Measurements from ENCODE around the gene SLC25A21. TPM values are rescaled to one million over a fixed set of nuclear protein-coding genes. Genes with fewer than 3 reads are reported as not detected.

The SLC25A21 gene
- total and polyA plus RNA-seq, 10 of the 15 experiments (the other 5 are each of a cell fraction or from before 2014, with no cell fraction given), result 0.06 to 0.72 (median 0.17) TPM; not detected in 3

- TF ChIP-seq CHD1 (IDR thresholded peaks at IDR 0.05; ENCODE audit: low read depth, low read length) (no peak), NBN (IDR thresholded peaks at IDR 0.05) (no peak), MTA2 (IDR thresholded peaks at IDR 0.05; ENCODE audit: low read depth) (peak; percentile 36; the same call in 1 of the 2 replicates), POLR2AphosphoS2 (IDR thresholded peaks at IDR 0.05; ENCODE audit: low read depth, low read length) (no peak), ZNF622 (IDR thresholded peaks at IDR 0.05) (no peak), IKZF2 (IDR thresholded peaks at IDR 0.05) (peak; percentile 27 to 48; a peak in 2 of 4 replicates)
- no peak overlapping the region for H3K27ac ChIP-seq (ENCODE audit: control insufficient read depth, insufficient read depth)
- no peaks in the 10 kb centered on the region for H3K36me3 ChIP-seq (ENCODE audit: control insufficient read depth in 2 of 2, insufficient read depth in 2 of 2, low read length in 1 of 2)
- FAIRE-seq (no peak), ATAC-seq (peak; percentile 24; the same call in 2 of the 3 replicates), DNase-seq (ENCODE audit: low read depth, low spot score) (no peak)
- no peaks in the 10 kb centered on the region for H3K4me1 ChIP-seq (ENCODE audit: control insufficient read depth, insufficient read depth, low read length)
- H3K79me2 ChIP-seq (ENCODE audit: control insufficient read depth, insufficient read depth, low read length), result no peaks in the 10 kb centered on the region
- WGBS (ENCODE audit: insufficient coverage, insufficient replicate concordance, low lambda C conversion rate, missing lambda C conversion rate), result 5% methylated on average over 2 of the region's 2 CpGs
- RAD21 ChIA-PET (ENCODE audit: unreplicated experiment), result no interaction called here
- in situ Hi-C loops (cut with MboI), result no loop called here
- no peaks in the 10 kb centered on the region for H3K9me3 ChIP-seq (replicated peaks; ENCODE audit: control insufficient read depth, insufficient read depth, low read length)
- SMC1A ChIA-PET (ENCODE audit: uncharacterized antibody, unreplicated experiment), result interaction anchor here (0.9 to 1.0 kb wide), 2 partner anchors 8 to 11 kb away, joined by 3 read pairs; no protein-coding TSS in a partner anchor
- no peak overlapping the region for H3K4me3 ChIP-seq
- H2AFZ ChIP-seq (ENCODE audit: control insufficient read depth, low read depth, low read length), result no peak overlapping the region
- H3K9ac ChIP-seq (ENCODE audit: control insufficient read depth, insufficient read depth, low read length), result no peak overlapping the region
- no peaks in the 10 kb centered on the region for H4K20me1 ChIP-seq (ENCODE audit: control insufficient read depth, insufficient read depth)
- intact Hi-C loops (cut with micrococcal nuclease; ENCODE audit: unreplicated experiment), result no loop called here
- no TSS peak for BruUV-seq (replicated peaks)
- H3K27me3 ChIP-seq (replicated peaks in 1 of 2; ENCODE audit: control insufficient read depth in 2 of 2, insufficient read depth in 2 of 2, low read length in 1 of 2), result no peaks in the 10 kb centered on the region
- CTCF ChIA-PET, result no interaction called here
- no peak overlapping the region for H3K4me2 ChIP-seq (ENCODE audit: control insufficient read depth, insufficient read depth)
- POLR2A ChIA-PET, result no interaction called here
Measured at GRCh38 chr14:36879558-36879957, 292.8 kb downstream of the SLC25A21 start.

GRCh38 chr14:36874396-36875138 lies 297.8 kb downstream of the SLC25A21 start:
- intact Hi-C loops (cut with micrococcal nuclease; ENCODE audit: unreplicated experiment), result no loop called here
- Histone ChIP-seq H3K27me3 (replicated peaks in 1 of 2; ENCODE audit: control insufficient read depth in 2 of 2, insufficient read depth in 2 of 2, low read length in 1 of 2) (no peaks in the 10 kb centered on the region), H3K27ac (ENCODE audit: control insufficient read depth, insufficient read depth) (no peak overlapping the region), H3K9ac (ENCODE audit: control insufficient read depth, insufficient read depth, low read length) (no peak overlapping the region), H3K4me1 (ENCODE audit: control insufficient read depth, insufficient read depth, low read length) (no peaks in the 10 kb centered on the region), H3K36me3 (ENCODE audit: control insufficient read depth in 2 of 2, insufficient read depth in 2 of 2, low read length in 1 of 2) (no peaks in the 10 kb centered on the region), H4K20me1 (ENCODE audit: control insufficient read depth, insufficient read depth) (no peaks in the 10 kb centered on the region), H3K9me3 (replicated peaks; ENCODE audit: control insufficient read depth, insufficient read depth, low read length) (no peaks in the 10 kb centered on the region), H3K4me3 (no peak overlapping the region), H2AFZ (ENCODE audit: control insufficient read depth, low read depth, low read length) (no peak overlapping the region), H3K4me2 (ENCODE audit: control insufficient read depth, insufficient read depth) (no peak overlapping the region), H3K79me2 (ENCODE audit: control insufficient read depth, insufficient read depth, low read length) (no peaks in the 10 kb centered on the region)
- no peak for DNase-seq (ENCODE audit: low read depth, low spot score)
- no peak for ATAC-seq
- in situ Hi-C loops (cut with MboI), result no loop called here
- POLR2A ChIA-PET, result no interaction called here
- no TSS peak for BruUV-seq (replicated peaks)
- RAD21 ChIA-PET (ENCODE audit: unreplicated experiment), result no interaction called here
- SMC1A ChIA-PET (ENCODE audit: uncharacterized antibody, unreplicated experiment), result interaction anchor here (1.0 to 1.7 kb wide), 4 partner anchors 13 to 64 kb away, joined by 3 to 4 read pairs (median 4); no protein-coding TSS in a partner anchor
- FAIRE-seq, result no peak
- 7% methylated on average over 6 of the region's 6 CpGs for WGBS (ENCODE audit: insufficient coverage, insufficient replicate concordance, low lambda C conversion rate, missing lambda C conversion rate)
- CTCF ChIA-PET, result interaction anchor here (1.5 kb wide), 1 partner anchor 13 kb away, joined by 4 read pairs; no protein-coding TSS in a partner anchor
- TF ChIP-seq CREM (IDR thresholded peaks at IDR 0.05; ENCODE audit: low read depth) (no peak), ATF2 (IDR thresholded peaks at IDR 0.05; ENCODE audit: low read length) (no peak), EGR1 (IDR thresholded peaks at IDR 0.05; ENCODE audit: borderline replicate concordance in 1 of 2, low read depth in 2 of 2, low read length in 2 of 2) (no peak), ATF7 (IDR thresholded peaks at IDR 0.05; ENCODE audit: low read depth) (no peak), MTA2 (IDR thresholded peaks at IDR 0.05; ENCODE audit: low read depth) (no peak), YY1 (IDR thresholded peaks at IDR 0.05; ENCODE audit: low read depth, low read length) (no peak), FOXK2 (IDR thresholded peaks at IDR 0.05) (no peak), CBX3 (IDR thresholded peaks at IDR 0.05; ENCODE audit: borderline replicate concordance, low read depth) (no peak), JUNB (IDR thresholded peaks at IDR 0.05) (no peak), HDAC6 (IDR thresholded peaks at IDR 0.05; ENCODE audit: unreplicated experiment) (no peak)

Measured in GM12878 (cell line).